ENCODE data around the gene UNC119B.

UNC119B gene

DNA sequence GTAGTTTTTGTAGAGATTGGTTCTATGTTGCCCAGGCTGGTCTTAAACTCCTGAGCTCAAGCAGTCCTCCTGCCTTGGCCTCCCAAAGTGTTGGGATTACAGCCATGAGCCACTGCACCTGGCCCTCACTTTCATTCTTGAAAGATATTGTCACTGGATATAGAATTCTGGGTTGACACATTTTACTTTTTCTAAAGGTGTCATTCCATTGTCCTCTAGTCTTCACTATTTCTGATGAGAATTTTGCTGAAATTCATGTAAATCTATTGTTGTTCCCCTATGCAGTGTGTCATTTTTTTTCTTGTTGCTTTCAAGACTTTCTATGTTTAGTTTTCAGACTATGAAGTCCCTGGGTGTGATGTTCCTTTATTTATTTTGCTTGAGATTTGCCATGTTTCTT, 44.5 kb downstream of the UNC119B start:
- no peak overlapping the region for H3K4me3 ChIP-seq (ENCODE audit: low read length)
- no peak for TF ChIP-seq CTCF (conservative IDR thresholded peaks at IDR 0.05; ENCODE audit: low read length)
- no peak for DNase-seq (ENCODE audit: low read depth)

DNA sequence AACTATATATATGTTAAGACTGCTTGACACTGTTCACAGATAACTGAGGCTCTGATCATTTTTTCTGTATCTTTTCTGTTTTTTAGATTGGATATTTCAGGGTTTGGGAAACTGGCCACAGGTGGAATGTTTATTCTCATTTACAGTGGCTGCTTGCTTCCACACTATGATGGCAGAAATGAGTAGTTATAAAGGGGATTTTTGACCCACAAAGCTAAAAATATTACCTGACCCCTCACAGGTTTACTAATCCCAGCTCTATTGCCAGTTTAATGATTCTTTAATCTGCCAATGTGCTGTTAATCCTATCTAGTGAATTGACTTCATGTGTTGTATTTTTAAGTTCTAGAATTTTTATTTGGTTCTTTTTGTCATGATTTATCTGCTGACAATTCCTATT, 45.0 kb downstream of the UNC119B start:
- H3K4me3 ChIP-seq (ENCODE audit: low read length): no peak overlapping the region
- no peak for TF ChIP-seq CTCF (conservative IDR thresholded peaks at IDR 0.05; ENCODE audit: low read length)
- DNase-seq (ENCODE audit: low read depth): no peak

DNA sequence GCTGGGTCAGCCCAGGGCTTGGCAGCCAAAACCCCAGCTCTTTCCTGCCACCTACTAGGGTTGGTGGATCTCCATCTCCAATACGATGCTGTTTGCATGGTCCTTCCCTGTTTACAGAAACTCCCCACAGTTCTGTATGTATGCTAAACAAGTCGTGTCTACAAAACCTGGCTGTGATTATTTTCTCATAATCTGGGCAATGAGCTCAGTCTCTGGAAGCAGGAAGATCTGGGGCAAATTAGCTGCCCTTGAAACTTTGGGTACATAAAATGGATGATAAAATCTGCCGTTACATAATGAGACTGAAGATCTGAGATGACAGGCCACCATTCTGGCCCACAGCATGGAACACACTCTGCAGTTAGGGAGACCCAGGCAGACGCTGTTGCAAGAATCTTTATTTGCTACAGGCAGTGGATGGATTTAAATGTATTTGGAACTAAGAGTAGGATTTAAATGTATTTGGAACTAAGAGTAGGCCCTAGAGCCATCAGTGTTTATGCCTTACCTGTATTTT, 47.0 kb downstream of the UNC119B start:
- no peak overlapping the region for H3K4me3 ChIP-seq (ENCODE audit: low read length)
- no peak for DNase-seq (ENCODE audit: low read depth)
- no peak for TF ChIP-seq CTCF (conservative IDR thresholded peaks at IDR 0.05; ENCODE audit: low read length)

GRCh38 chr12:120757949-120758348, 47.7 kb downstream of the UNC119B start:
- H3K4me3 ChIP-seq (ENCODE audit: low read length): no peak overlapping the region
- TF ChIP-seq CTCF (conservative IDR thresholded peaks at IDR 0.05; ENCODE audit: low read length): no peak
- no peak for DNase-seq (ENCODE audit: low read depth)

GRCh38 chr12:120758798-120759590, 48.7 kb downstream of the UNC119B start:
- H3K4me3 ChIP-seq (ENCODE audit: low read length): no peak overlapping the region
- no peak for TF ChIP-seq CTCF (conservative IDR thresholded peaks at IDR 0.05; ENCODE audit: low read length)
- DNase-seq (ENCODE audit: low read depth): no peak

GRCh38 chr12:120759591-120760348, 49.5 kb downstream of the UNC119B start:
- H3K4me3 ChIP-seq (ENCODE audit: low read length): no peak overlapping the region
- TF ChIP-seq CTCF (conservative IDR thresholded peaks at IDR 0.05; ENCODE audit: low read length): no peak
- DNase-seq (ENCODE audit: low read depth): no peak

Measured in AG10803 (cell line).